GM13976 (cell line): Measurements from ENCODE around the gene UGT1A7.
"Not testable (repeated sequence)": the region's sequence is repeated elsewhere in the genome, so short reads cannot be mapped to it uniquely, and the experiment has no call there.

Source experiments
- DNase-seq: peaks from one replicate; pipeline ENCODE4 v3.0.0; 2012; ENCODE audit warnings: low spot score
- in situ Hi-C: fragments of 300-500 bp; cut with MboI; formaldehyde crosslinking; loops from one replicate; pipeline ENCODE4 v1.12.0; 2022; ENCODE audit warnings: low sequenced_read_pairs, mixed read lengths, inconsistent platforms; ENCODE audit not compliant: unreplicated experiment
- TF ChIP-seq, protein P1 (sequence below): IDR thresholded peaks from 2 replicates; pipeline ENCODE4 v1.5.1; 2012; ENCODE audit warnings: borderline replicate concordance, mild to moderate bottlenecking; ENCODE audit not compliant: insufficient read depth; ENCODE audit errors: extremely low read depth, missing control alignments, control extremely low read depth

The UGT1A7 gene

DNA sequence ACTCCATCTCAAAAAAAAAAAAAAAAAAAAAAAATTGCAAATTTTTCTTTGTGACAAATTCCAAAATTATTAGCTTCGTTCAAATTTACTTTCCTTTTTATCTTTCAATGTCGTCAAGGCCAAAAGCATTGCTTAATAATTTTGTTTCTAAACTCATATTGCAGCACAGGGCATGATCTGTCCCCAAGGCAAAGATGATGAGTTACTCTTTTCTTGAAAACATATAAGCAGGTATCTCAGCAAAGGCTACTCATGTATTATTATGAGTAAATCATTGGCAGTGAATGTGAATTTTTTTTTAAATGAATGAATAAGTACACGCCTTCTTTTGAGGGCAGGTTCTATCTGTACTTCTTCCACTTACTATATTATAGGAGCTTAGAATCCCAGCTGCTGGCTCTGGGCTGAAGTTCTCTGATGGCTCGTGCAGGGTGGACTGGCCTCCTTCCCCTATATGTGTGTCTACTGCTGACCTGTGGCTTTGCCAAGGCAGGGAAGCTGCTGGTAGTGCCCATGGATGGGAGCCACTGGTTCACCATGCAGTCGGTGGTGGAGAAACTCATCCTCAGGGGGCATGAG lies at the start of gene UGT1A7:
UGT1A7 (plus strand) TSS at position 381 of the 579 bp plus-strand sequence; CDS start at position 418, 37 bp downstream.
- DNase-seq, result no peak
- TF ChIP-seq, protein P1, sequence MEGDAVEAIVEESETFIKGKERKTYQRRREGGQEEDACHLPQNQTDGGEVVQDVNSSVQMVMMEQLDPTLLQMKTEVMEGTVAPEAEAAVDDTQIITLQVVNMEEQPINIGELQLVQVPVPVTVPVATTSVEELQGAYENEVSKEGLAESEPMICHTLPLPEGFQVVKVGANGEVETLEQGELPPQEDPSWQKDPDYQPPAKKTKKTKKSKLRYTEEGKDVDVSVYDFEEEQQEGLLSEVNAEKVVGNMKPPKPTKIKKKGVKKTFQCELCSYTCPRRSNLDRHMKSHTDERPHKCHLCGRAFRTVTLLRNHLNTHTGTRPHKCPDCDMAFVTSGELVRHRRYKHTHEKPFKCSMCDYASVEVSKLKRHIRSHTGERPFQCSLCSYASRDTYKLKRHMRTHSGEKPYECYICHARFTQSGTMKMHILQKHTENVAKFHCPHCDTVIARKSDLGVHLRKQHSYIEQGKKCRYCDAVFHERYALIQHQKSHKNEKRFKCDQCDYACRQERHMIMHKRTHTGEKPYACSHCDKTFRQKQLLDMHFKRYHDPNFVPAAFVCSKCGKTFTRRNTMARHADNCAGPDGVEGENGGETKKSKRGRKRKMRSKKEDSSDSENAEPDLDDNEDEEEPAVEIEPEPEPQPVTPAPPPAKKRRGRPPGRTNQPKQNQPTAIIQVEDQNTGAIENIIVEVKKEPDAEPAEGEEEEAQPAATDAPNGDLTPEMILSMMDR, result no peak
- in situ Hi-C loops, result no loop called here

DNA sequence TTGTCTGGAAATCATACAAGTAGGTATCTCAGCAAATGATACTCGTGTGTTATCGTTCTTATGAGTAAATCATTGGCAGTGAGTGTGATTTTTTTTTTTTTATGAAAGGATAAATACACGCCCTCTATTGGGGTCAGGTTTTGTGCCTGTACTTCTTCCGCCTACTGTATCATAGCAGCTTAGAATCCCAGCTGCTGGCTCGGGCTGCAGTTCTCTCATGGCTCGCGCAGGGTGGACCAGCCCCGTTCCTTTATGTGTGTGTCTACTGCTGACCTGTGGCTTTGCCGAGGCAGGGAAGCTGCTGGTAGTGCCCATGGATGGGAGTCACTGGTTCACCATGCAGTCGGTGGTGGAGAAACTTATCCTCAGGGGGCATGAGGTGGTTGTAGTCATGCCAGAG lies 45.4 kb upstream of the UGT1A7 start, which contains the start of gene UGT1A10:
UGT1A10 (plus strand) TSS at position 143 of the 400 bp plus-strand sequence; CDS start at position 218, 75 bp downstream.
- not testable (repeated sequence) for DNase-seq

DNA sequence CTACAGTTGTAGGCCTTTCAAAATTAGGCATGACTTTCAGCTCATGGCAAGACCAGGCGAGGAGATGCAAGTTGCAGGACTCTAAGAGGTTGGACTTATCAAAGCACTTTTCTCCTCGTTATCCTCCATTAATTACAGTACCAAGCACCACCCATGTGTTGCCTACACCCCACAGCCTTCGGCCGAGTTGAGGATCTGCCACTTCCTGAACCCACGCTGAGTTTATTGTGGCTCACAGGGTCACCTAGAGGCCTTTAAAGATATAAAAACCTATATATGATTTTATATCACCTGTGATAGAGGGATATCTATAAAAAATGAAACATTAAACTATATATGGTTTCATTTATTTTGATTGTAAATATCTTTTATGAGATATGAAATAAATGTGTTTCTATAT lies 42.9 kb upstream of the UGT1A7 start:
- in situ Hi-C loops, result no loop called here
- no peak for DNase-seq
- TF ChIP-seq, protein P1, result no peak

More for the DNA sequence above, 45.4 kb upstream of the UGT1A7 start, which contains the start of gene UGT1A10:
- in situ Hi-C loops, result not testable (repeated sequence)

DNA sequence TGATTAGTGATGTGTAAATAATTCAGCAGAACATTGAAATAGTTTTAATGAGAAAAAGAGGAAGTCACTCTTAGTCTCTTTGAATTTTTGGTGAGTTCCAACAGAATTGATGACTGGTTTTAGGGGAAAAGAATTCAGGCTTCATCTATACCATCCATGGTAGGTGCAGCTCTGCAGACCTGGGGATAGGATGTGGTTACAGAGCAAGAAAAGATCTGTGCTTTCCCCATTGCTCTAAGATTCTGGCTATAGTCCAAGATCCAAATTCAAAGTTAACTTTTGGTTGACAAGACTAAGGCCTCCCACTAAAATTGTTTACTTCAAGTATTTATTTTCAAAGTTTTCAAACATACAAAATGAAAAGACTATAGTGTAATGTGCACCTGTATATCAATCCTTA lies 41.8 kb upstream of the UGT1A7 start:
- in situ Hi-C loops, result no loop called here
- TF ChIP-seq, protein P1, result no peak
- DNase-seq, result no peak

DNA sequence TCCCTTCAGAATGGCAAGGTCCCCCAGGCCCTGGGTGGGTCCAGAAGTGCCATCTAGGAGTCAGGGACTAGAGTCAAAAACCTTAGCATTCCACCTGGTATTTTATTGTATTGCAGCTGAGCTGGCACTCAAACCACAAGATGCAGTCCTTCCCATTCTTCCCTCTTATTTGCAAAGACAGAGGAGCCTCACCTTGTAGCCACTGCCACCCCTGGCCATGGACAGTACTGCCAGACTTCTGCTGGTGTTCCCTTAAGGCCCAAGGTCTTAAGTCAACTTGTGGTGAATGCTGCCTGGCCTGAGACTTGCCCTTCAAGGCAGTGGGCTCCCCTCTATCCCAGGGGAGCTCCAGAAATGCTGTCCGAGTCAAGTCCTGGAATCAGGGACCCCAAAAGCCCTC lies 38.6 kb upstream of the UGT1A7 start:
- TF ChIP-seq, protein P1, result no peak
- no peak for DNase-seq
- in situ Hi-C loops, result no loop called here

DNA sequence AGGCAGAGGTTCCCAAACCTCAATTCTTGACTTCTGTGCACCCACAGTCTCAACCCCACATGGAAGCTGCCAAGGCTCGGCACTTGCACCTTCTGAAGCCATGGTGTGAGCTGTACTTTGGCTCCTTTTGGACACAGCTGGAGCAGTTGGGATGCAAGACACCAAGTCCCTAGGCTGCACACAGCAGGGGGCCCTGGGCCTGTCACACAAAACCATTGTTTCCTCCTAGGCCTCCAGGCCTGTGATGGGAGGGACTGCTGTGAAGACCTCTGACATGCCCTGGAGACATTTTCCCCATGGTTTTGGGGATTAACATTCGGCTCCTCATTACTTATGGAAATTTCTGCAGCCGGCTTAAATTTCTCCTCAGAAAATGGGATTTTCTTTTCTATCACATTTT lies 35.7 kb upstream of the UGT1A7 start:
- DNase-seq, in situ Hi-C loops: not testable (repeated sequence)

DNA sequence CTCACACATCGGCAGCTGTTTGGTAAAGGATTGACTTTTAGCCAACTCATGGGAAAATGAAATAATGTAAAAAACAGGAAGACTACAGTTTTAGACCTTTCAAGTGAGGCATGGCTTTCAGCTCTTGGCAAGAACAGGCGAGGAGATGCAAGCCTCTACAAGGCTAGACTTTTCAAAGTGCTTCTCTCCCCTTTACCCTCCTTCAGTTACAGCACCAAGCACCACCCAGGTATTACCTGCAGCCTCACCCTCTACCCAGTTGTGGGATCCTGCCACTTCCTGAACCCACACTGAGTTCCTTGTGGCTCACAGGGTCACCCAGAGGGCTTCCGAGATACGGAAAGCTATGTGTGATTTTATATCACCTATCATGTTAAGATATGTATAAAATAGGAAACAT lies 30.7 kb upstream of the UGT1A7 start:
- TF ChIP-seq, protein P1, result no peak
- no peak for DNase-seq
- in situ Hi-C loops, result no loop called here

DNA sequence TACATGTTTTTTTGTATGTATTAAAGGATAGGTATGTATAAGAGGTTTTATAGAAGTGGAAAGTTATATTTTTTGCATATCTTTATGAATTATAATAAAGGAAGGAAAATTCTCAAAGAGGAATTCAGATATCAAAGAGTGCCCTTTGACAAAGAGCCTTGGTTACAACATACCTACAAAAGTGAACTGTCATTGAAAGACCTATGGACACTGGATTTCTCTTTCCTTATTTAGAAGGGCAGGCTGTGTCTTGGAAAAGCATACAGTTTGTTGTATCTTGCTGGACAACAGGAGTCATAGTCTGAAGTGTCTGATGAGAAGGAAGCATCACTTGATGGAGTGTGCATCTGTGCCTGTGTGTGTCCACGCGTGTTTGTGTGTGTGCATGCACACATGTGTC lies 30.3 kb upstream of the UGT1A7 start:
- in situ Hi-C loops, result no loop called here
- TF ChIP-seq, protein P1, result no peak
- DNase-seq, result no peak
